Astrocyte of the cerebellum (primary cell): ENCODE measurements around the gene CPSF4.
"Not testable (repeated sequence)": the region's sequence is repeated elsewhere in the genome, so short reads cannot be mapped to it uniquely, and the experiment has no call there.

ENCODE experiments used
- DNase-seq: peaks from one replicate; pipeline ENCODE4 v3.0.0-alpha.2; 2011; ENCODE audit warnings: low read depth
- H3K4me3 ChIP-seq: 2 replicates; pipeline ENCODE4 v1.5.1; 2011; ENCODE audit warnings: mild to moderate bottlenecking, low read depth, low read length, moderate library complexity
- CTCF ChIP-seq: IDR thresholded peaks from 2 replicates; pipeline ENCODE4 v1.5.1; 2012; ENCODE audit warnings: low read length, low read depth, moderate library complexity, mild to moderate bottlenecking; ENCODE audit errors: missing control alignments
- in situ Hi-C: cut with HindIII; loops from 2 replicates; pipeline ENCODE4 v1.10.0; 2017; ENCODE audit warnings: low sequenced_read_pairs

Gene CPSF4

GRCh38 chr7:99493823-99494222, 55.1 kb downstream of the CPSF4 start:
- in situ Hi-C loops: no loop called here
- no peak overlapping the region for H3K4me3 ChIP-seq
- DNase-seq: no peak
- no peak for TF ChIP-seq CTCF

GRCh38 chr7:99497766-99498545, 59.2 kb downstream of the CPSF4 start:
- no peak for TF ChIP-seq CTCF
- no peak for DNase-seq
- H3K4me3 ChIP-seq: peak overlapping the region; percentile 72
- in situ Hi-C loops: no loop called here

- in situ Hi-C loops: no loop called here
- TF ChIP-seq CTCF: no peak
- no peak for DNase-seq
- peak overlapping the region; percentile 72 for H3K4me3 ChIP-seq
Observed at GRCh38 chr7:99498546-99498944, 59.8 kb downstream of the CPSF4 start.

- no peak for DNase-seq
Observed at GRCh38 chr7:99499371-99499720, 60.6 kb downstream of the CPSF4 start.

GRCh38 chr7:99499721-99500636, 61.2 kb downstream of the CPSF4 start, which contains the start of gene ZNF394:
Gene ZNF394 (minus strand): TSS chr7:99500281. CDS start chr7:99500093, 188 bp downstream.
- H3K4me3 ChIP-seq: peak within 1 kb of the TSS; percentile 72
- in situ Hi-C loops: no loop called here
- DNase-seq: peak; percentile 81
- TF ChIP-seq CTCF: peak; percentile 18

More at GRCh38 chr7:99499371-99499720, 60.6 kb downstream of the CPSF4 start:
- peak overlapping the region; percentile 72 for H3K4me3 ChIP-seq
- TF ChIP-seq CTCF: no peak
- in situ Hi-C loops: no loop called here

GRCh38 chr7:99500637-99501009, 61.9 kb downstream of the CPSF4 start:
- in situ Hi-C loops: no loop called here
- peak overlapping the region; percentile 72 for H3K4me3 ChIP-seq
- TF ChIP-seq CTCF: no peak
- DNase-seq: no peak

- in situ Hi-C loops, DNase-seq: not testable (repeated sequence)
- H3K4me3 ChIP-seq: peak overlapping the region; percentile 72
Observed at GRCh38 chr7:99501236-99501635, 62.5 kb downstream of the CPSF4 start.
